Fibroblast of mammary gland (primary cell): ENCODE data around the gene DHRS11.
A peak's percentile ranks its signal among the peaks of the same experiment; 100 is the strongest.

Experiments used
- DNase-seq: peaks from one replicate; pipeline ENCODE4 v3.0.0-alpha.2; 2010; ENCODE audit warnings: low read depth
- H3K4me3 ChIP-seq: 2 replicates; pipeline ENCODE4 v1.5.1; 2011; ENCODE audit warnings: low read depth, mild to moderate bottlenecking, low read length, moderate library complexity; ENCODE audit not compliant: control insufficient read depth
- CTCF ChIP-seq: conservative IDR thresholded peaks from 2 replicates; pipeline ENCODE4 v1.5.1; 2011; ENCODE audit warnings: low read depth, low read length, inconsistent platforms; ENCODE audit not compliant: control insufficient read depth, insufficient read depth

Gene DHRS11

GRCh38 chr17:36546418-36547093, 45.1 kb upstream of the DHRS11 start:
- H3K4me3 ChIP-seq: peak overlapping the region; percentile 82
- no peak for TF ChIP-seq CTCF
- DNase-seq: peak; percentile 20

DNA sequence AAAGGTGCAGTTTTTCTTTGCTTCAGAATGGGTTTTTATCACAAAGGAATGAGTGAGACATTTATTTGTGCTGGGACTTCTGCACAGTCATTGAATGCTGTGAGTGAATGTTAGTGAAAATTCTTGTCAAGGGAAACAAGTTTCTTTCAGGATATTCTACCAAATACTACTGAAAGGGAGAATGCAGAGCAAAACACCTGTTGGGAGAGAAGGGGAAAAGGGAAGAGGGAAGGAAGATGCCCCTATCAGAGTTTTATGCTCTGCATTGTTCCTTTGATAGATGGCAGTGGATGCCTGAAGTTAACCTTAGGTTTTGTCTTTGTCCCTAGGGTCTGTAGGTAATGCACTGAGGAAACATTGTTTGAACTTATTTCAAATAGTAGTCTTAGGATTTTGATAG, 43.9 kb upstream of the DHRS11 start:
- DNase-seq: no peak
- H3K4me3 ChIP-seq: peak overlapping the region; percentile 82

DNA sequence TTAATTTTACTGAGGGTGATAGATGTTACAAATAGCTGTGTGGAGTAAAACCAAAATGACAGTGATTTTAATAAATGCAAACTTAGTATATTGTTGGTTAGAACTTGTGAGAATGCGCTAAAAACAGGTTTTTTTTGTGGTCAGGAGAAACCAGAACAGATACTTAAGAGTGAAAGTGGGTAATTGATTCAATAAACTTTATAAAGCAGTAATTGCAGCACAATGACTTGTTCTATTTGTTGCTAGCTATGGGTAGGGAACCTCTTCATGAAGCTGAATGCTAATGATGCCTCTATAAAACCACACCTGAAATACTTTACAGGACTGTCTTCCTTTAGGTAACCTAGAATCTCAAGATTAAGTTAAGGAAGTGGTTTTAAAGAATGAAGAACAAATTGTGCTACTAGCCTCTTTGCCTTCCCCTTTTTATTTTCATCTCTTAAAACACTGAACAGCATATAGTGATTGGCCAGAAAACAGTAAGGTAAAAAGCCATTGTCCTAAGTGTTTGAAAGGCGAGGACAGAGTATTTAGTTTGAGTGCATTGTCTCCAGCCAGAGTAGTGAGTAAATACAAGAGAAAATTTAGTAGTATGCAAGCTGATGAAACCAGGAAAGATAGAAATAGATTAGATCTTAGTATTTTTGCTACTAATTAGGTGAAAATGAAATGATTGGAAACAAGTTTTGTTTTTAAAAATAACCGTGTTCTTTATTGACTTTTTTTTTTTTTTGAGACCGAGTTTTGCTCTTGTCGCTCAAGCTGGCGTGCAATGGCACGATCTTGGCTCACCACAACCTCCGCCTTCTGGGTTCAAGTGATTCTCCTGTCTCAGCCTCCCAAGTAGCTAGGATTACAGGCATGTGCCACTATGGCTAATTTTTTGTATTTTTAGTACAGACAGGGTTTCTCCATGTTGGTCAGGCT, 40.9 kb upstream of the DHRS11 start:
- no peak for TF ChIP-seq CTCF
- H3K4me3 ChIP-seq: no peak overlapping the region
- DNase-seq: no peak

More for the DNA sequence above, 43.9 kb upstream of the DHRS11 start:
- TF ChIP-seq CTCF: no peak

DNA sequence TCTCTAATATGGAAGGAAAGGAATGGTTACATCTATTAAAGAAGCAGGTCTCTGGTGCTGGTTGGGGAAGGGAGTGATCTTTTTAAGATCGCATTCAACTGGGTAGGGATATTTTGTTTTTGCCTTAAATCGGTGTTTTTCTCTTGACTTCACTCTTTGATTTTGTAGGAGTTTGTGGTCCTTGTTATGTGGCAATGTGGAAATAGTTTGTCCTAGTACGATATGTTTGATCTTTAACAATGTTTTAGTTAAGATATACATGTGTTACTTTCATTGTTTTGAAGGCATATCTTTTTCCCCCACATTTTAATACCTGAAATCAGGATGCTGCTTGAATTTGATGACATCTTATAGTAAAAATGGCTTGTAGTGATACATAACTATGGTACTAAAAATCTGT, 38.2 kb upstream of the DHRS11 start:
- DNase-seq: no peak
- no peak for TF ChIP-seq CTCF
- H3K4me3 ChIP-seq: no peak overlapping the region

DNA sequence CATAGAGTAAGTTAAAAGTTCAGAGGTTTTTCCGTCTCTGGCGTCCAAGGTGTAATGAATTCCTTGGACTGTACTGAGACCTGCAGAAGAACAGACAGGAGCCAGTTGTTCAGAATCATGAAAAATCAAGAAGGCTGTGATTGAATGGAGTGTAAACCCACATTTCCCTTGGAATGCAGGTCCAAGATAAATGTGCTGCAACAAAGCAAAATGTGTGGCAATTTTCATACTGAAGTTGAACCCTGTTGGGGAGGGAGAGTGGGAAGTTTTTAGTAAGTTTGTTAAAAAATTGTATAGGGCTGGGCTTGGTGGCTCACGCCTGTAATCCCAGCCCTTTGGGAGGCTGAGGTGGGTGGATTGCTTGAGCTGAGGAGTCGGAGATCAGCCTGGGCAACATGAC, 25.6 kb upstream of the DHRS11 start:
- H3K4me3 ChIP-seq: no peak overlapping the region
- TF ChIP-seq CTCF: no peak
- DNase-seq: no peak

DNA sequence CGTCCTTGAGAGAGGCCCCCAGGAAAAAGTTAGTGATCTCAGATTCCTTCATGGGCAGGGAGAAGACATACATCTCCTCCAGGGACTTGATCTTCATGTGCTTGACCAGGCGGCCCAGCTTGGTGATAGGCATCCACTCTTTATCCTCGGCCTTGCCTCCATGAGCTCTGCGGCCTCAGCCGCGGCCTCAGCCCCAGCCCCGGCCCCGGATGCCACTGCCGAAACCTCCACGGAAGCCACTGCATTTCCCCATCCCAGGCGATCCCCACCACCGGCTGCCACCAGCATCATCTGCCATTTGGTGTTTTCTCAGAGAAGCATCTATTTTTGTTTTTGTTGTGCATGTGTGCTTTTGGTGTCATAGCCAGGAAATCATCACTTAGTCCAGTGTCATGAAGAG, 16.7 kb upstream of the DHRS11 start:
- no peak overlapping the region for H3K4me3 ChIP-seq
- TF ChIP-seq CTCF: no peak
- no peak for DNase-seq
